ENCODE measurements around the gene MSMB.

- TF ChIP-seq POLR2AphosphoS5 (IDR thresholded peaks at IDR 0.05; ENCODE audit: low read depth, low read length) (no peak), POLR2A (IDR thresholded peaks at IDR 0.05; ENCODE audit: low read depth, low read length) (no peak), TAF1 (IDR thresholded peaks at IDR 0.05; ENCODE audit: low read depth, low read length) (no peak), PAX5 (IDR thresholded peaks at IDR 0.05; ENCODE audit: insufficient read depth, low read length, severe bottlenecking) (no peak)
These were observed 9.9 kb downstream of the MSMB start for GRCh38 chr10:46035923-46036849.

Data from GM12891 (cell line).